GM19193 (cell line): ENCODE data around the gene GID4.

Source experiments
- POLR2A ChIP-seq: IDR thresholded peaks from 4 replicates; pipeline ENCODE4 v1.6.1; 2011; ENCODE audit not compliant: insufficient read depth, insufficient read length; ENCODE audit errors: extremely low read depth

Gene GID4

DNA sequence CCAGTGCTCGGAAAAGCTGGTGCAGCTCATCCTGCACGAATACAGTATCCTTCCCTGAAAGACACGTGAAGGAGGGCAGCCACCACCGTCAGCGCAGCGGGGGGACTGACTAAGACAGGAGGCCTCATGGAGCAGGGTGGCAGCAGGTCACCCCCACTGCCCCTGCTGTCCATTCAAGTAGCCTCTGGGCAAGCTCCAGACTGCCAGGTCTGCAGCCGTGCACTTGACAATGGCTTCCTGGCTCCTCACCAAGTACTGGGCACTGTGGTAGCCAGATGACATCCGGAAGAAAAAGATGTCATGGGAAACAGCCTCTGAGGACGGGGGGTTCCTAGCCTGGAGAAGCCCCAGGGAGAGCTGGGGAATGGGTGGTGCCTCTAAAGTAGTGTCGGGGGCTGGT lies 61.4 kb downstream of the GID4 start:
- no peak for TF ChIP-seq POLR2A

DNA sequence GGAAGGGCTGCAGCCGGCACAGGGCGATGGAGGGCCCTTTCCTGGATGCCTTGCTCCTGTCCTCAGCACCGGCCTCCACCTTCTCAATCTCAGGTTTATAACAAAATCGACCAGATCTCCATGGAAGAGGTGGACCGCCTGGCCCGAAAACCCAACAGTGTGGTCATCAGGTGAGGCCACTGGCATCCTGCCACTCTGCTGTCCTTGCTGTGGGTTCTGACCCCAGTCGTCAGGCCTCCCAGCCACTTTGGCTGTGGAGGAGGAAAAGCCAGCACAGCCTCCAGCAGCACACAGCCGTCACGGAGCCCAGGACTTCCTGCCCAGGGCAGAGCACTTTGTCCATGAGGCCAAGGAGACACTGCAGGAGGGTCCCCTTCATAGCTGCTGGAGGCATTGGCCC lies 62.6 kb downstream of the GID4 start:
- no peak for TF ChIP-seq POLR2A

DNA sequence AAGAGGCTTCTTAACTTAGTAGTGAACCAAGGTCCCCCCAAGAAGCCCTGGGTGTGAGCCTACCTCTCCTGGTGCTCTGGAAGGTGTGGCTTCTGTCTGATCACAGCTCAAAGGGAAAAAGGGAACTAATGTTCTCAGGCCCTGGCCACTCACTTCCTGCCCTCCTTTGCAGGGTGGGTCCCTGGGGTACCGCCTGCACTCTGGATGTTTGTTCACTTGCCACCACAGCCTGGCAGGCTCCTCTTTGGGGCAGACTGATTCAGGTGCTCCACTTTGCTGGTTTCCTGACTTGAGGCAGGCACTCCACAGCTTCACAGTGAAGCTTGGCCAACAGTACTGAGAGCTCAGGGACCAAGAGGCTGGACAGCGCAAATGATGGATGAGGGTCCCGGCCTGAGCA lies 63.4 kb downstream of the GID4 start:
- no peak for TF ChIP-seq POLR2A

DNA sequence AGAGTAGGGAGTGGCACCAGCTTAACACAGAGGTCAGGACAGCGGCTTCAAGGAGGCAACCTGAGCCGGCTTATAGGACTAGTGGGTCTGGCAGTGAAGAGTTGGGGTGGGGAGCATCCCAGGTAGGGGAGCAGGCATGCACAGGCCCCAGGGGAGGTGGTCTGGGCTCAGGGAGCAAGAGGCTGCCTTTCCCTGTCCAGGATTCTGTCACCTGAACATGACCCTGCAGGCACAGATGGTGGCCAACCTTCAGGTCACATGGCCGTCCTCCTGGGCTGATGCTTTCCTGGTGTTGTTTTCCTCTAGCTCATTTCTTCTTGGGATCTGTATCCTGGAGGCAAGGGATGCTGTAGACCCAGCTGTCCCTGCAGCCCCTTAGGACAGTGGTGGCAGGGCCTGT lies 65.8 kb downstream of the GID4 start:
- no peak for TF ChIP-seq POLR2A

DNA sequence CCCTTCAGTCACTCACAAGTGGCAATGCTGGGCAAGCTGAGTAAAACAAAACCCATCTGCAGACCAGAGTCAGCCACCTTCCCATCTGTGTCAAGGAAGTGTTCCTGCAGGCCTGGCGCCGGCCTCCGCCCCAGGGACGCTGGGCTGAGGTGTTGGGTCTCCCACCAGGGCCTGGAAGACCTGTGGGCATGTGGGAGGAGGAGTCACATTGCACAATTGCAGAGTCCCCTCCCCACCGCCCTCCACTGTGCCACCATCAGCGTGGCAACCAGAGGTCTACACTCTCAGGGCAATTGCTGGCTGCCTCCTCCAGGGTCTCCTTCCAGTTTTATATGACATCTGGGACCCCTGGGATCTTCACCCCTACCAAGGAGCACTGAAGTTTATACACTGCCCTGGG lies 66.4 kb downstream of the GID4 start:
- TF ChIP-seq POLR2A: no peak

DNA sequence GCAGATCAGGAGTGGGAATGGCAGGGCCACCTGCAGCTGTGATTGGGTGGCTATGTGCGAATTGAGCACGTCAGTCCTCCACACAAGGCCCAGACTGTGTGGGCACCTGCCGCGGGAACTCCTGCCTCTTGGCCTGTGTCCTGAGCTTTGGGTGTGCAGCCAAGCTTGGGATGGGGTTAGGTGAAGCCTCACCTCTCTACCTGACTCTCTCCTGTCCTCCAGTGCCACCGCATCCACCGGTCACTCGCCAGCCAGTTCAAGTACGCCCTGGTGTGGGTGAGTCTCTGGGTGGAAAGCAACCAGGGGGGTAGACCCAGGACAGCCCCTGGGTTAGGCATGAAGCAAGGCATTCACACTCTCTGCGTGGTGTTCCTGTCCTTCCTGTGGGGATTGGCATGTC lies 67.0 kb downstream of the GID4 start:
- TF ChIP-seq POLR2A: no peak

DNA sequence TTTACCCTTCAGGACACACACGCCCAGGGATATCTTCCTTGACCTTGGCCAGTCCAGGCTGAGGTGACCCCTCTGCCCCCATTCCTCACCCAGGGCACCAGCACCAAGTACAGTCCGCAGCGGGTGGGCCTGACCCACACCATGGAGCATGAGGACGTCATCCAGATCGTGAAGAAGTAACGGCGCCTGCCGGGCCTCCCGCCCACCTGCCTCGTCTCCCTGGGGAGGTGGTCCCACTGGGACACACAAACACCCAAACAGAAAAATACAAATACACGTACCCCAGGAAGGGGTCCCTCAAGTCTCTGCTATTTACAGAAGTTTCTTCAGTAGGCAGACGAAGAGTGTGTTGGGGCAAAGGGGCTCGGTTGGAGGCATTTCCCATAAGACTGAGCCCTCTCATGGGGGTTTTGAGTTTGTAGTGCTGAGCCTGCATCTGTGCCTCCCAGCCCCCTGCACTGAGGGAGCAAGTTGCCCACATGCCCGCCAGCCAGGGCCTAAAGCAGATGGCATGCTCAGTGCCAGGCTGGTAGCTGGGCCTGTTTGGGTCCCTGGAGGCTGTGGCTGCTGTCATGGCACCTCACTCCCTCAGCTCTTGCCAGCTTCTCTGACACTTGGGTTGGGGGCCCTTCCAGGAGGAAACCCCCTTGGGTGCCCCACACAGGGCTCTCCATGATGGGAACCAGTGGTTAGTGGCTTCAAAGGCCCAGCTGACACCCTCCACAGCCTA lies 68.0 kb downstream of the GID4 start:
- no peak for TF ChIP-seq POLR2A

DNA sequence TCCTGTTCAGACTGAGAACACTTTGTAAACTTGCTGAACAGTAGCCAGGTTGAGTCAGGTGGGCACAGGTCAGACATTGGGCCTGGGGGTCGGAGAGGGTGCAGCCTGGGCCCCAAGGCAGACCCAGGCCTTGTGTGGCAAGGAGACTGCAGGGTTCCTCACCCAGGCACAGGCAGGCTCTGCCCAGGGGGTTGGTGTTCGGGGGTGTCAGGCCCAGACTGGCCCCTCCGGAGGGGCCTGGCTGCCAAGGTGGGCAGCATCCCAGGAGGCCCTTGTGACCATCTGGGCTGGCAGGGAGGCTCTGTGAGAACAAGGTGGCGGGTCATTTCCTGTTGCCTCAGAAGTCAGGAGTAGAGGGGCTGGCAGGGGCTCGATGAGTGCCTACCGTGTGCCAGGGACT lies 68.8 kb downstream of the GID4 start:
- TF ChIP-seq POLR2A: no peak

DNA sequence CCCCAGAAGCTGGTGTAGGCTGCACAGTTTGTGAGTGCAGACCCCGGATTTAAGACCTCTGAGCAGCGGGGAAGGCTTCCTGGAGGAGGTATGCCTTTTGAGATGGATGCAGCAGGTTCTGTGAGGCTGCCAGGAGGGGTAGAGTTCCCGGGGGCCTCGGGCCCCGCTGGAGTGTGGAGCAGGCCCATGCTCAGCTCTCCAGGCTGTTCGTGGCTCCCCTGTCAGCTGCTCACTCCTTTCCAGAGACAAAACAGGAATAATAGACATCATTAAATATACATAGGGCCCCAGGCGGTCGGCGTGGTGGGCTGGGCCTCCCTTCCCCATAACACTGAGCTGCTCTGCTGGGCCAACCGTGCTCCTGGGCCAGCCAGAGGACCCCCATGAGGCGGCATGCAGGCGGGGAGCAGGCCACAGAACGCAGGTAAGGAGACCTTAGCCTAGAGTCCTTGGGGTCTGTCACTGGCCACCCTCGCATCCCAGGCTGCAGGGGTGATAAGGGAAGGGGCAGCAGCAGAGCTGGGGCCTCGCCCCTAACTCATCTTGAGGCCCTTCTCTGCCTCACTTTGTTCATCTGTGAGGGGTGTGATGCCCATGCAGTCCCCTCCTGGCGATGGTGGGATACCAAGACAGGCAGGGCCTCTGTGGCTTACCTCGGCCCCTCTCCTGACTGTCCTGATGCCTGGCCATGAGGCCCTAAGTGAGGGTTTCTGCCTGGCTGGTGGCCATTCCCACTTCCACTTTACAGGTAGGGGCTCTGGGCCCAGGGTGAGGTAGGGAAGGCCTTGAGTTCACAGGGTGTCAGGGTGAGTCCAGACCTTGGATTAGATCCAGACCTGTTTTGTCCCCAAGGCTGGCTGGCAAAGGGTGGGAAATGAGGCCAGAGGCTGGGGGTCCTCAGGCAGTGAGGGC lies 69.4 kb downstream of the GID4 start, which contains the start of gene MYO15A:
TSS of gene MYO15A (plus strand) at position 356 of the 912 bp plus-strand sequence. CDS start 10,045 bp downstream, outside the sequence.
- peak; percentile 12 for TF ChIP-seq POLR2A

DNA sequence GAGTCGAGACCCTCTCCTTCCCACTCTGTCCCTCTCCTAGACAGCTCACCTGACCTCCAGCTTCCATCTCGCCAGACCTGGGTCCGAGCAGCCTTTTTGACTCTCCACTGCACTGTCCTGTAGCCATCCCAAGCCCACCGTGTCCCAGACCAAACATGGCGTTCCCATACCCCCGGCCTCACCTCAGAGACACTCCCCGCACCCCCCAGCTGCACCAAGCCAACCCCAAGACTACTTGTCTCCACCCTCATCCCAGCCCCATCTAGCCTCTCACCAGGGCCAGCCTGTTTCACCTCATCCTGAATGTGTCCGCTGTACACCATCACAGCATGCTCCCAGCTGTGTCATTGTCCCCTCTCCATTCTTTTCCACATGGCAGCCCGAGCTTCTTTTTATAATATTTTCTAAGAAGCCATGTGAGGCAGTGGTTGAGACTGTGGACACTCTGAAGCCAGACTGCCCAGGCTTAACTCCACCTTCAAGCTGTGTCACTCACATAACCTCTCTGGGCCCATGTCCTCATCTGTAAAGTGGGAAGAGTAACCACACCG lies 70.8 kb downstream of the GID4 start:
- TF ChIP-seq POLR2A: peak; percentile 5

DNA sequence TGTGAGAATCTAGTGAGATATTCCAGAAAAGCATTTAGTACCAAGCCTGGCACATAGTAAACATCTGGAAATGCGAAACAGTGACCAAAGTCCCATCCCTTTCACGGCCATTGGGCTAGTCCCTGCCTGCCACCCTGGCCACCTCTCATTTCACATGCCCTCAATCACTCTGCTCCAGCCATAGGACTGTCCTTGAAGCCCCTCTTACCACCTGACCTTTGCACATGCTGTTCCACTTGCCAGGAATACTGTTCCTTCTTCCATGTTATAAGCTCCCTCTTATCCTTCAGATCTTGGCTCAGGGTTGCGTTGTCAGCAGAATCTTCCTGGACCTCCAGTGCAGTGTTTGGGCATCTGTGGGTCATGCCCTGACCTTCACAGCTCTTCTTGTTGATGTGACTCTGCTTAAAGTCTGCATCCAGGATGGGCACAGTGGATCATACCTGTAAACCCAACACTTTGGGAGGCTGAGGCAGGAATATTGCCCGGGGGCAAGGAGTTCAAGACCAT lies 71.5 kb downstream of the GID4 start:
- no peak for TF ChIP-seq POLR2A

DNA sequence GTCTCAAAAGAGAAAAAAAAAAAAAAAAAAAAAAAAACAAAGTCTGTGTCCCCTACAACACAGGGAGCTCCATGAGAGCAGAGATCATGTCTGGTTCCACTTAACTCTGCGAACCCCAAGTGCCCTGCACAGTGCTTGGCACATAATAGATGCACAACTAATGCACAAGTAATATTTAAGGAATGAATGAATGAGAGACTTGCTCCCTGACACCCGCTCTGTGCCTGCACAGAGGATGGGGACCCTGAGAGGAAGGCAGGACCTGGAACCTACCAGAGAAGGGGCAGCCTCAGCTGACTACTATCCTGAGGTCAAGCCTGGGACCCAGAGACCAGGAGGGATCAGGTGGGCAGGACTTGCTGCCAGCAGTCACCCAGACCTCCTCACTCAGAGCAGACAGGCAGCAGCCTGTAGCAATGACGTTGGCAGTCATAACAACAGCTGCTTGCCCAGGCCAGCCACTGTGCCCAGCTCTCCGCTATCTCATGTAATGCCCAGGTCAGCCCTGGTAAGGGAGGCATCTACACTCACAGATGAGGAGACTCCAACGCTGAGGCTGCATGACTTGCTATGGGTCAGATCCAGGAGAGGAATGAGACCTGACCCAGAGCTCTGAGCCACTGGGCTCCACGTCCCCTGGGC lies 72.2 kb downstream of the GID4 start:
- TF ChIP-seq POLR2A: no peak

DNA sequence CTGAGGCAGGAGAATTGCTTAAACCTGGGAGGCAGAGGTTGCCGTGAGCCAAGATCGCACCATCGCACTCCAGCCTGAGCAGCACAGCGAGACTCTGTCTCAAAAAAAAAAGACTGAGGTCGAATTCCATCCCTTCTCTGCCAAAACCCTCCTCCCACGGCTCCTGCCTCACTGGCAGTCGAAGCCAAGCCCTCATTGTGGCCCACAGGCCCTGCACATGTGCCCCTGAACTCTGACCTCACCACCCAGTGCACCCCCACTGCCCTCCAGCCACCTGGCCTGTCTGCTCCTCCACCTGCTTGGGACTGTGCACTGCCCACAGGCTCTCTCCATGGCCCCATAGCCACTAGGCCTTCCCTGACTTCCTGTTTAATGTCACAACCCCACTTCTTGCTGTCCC lies 76.3 kb downstream of the GID4 start:
- no peak for TF ChIP-seq POLR2A

DNA sequence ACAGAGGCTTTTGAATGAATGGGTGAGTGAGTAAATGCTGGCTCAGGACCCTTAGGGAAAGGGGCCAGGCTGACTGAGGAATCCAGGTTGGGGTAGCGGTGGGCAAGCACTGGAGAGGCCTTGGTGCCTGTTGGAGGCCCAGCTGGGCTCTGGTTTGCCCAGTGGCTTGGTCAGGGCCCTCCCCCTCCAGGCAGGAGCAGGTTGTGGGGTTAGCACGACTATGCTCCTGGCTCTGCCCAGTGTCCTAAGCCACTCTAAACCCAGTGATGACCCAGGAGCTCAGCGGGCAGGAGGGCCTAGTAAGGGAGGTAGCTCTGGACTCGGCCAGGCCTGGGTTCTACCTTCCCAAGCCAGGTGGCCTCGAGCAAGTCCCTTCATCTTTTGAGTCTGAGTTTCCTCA lies 76.9 kb downstream of the GID4 start:
- TF ChIP-seq POLR2A: no peak

DNA sequence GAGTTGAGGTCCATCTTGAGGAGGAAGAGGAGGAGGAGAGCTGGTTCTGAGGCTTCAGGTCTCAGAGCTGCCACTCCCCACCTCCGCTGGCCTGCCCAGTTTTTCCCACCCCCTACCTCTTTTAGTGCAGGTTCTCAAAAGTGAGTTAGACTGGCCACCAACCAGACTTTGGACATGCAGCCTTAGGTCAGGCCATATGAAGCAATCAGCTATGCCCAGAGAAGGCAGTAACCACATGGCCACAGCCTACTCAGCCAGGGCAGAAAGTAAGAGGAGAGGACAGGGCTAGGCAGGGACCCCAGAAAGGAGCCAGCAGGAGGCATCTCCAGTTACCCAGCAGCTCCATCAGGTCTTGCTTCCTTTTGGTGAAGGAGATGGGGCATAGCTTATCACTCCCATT lies 78.3 kb downstream of the GID4 start:
- no peak for TF ChIP-seq POLR2A
